NCI-H1436 (cell line): ENCODE results near the gene RIMKLB.
"Not testable (repeated sequence)": the region's sequence is repeated elsewhere in the genome, so short reads cannot be mapped to it uniquely, and the experiment has no call there.

Experiments used
- DNase-seq: peaks from one replicate; lab custom pipeline; 2025; lab: John Stamatoyannopoulos, UW

RIMKLB gene

GRCh38 chr12:8773461-8773860 is 75.7 kb downstream of the RIMKLB start:
- DNase-seq = no peak

GRCh38 chr12:8779281-8779680 is 81.5 kb downstream of the RIMKLB start:
- DNase-seq = no peak

- no peak for DNase-seq
Observed at GRCh38 chr12:8779862-8780261, 82.1 kb downstream of the RIMKLB start.

DNA sequence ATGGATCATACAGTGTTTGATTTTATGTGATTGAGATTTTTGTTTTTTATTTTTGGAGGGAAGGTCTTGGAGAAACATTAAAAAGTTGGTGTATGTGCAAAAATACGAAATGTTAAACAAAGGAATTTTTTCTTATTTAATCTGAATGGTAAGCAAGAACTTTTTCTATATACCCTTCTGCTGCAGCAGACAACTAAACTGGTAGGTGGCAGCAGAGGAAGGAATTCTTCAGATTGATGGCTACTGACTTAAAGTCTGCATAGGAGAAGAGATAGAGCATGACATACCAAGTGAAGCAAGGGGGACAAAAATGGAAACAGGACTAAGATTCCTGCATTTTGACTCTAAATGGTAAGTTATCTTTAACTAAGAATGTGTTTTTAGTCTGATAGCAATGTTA is 82.6 kb downstream of the RIMKLB start:
- no peak for DNase-seq

GRCh38 chr12:8781381-8782127 is 83.8 kb downstream of the RIMKLB start:
- no peak for DNase-seq

DNA sequence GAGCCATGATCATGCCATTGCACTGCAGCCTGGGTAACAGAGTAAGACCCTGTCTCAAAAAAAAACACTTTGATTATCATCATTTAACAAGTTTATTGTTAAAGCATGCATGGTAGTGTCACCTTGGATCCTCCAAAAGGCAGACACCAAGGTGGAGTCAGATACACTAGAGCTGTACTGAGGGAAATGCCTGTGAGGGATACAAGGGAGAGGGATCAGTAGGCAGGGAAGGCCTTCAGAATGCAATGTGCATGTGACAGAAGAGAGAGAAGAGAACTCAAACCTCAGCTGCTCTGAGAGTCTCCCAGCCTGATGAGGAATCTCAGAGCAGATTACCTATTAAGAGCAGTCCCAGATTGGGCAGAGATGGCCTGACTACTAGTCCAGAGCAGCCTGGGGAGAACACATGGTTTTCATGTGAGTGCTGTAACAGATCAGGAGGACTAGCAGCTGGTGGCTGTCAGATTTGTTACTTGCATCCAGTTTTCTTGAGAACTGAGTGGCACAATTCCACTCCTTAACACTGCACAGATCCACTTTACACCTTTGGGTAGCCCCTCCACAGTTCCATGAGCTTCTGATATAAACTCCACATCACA is 86.6 kb downstream of the RIMKLB start:
- no peak for DNase-seq

- no peak for DNase-seq
Observed at GRCh38 chr12:8785499-8785898, 87.7 kb downstream of the RIMKLB start.

GRCh38 chr12:8787206-8787605 is 89.4 kb downstream of the RIMKLB start:
- DNase-seq = not testable (repeated sequence)

GRCh38 chr12:8788706-8789105 is 90.9 kb downstream of the RIMKLB start:
- not testable (repeated sequence) for DNase-seq

GRCh38 chr12:8789341-8790013 is 91.7 kb downstream of the RIMKLB start:
- not testable (repeated sequence) for DNase-seq

- DNase-seq = not testable (repeated sequence)
Observed at GRCh38 chr12:8793226-8793625, 95.4 kb downstream of the RIMKLB start.

DNA sequence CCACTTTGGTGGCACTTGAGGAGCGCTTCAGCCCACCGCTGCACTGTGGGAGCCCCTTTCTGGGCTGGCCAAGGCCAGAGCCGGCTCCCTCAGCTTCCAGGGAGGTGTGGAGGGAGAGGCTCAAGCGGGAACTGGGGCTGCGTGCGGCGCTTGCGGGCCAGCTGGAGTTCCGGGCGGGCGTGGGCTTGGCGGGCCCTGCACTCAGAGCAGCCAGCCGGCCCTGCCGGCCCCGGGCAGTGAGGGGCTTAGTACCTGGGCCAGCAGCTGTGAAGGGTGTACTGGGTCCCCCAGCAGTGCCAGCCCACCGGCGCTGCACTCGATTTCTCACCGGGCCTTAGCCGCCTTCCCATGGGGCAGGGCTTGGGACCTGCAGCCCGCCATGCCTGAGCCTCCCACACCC is 96.8 kb downstream of the RIMKLB start:
- DNase-seq = not testable (repeated sequence)

GRCh38 chr12:8796831-8797626 is 99.2 kb downstream of the RIMKLB start:
- no peak for DNase-seq

DNA sequence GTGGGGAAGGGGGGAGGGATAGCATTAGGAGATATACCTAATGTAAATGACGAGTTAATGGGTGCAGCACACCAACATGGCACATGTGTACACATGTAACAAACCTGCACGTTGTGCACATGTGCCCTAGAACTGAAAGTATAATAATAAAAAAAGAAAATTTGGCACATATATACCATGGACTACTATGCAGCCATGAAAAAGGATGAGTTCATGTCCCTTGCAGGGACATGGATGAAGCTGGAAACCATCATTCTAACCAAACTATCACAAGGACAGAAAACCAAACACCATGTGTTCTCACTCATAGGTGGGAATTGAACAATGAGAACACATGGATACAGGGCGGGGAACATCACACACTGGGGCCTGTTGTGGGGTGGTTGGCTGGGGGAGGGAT is 103.4 kb downstream of the RIMKLB start:
- not testable (repeated sequence) for DNase-seq

- not testable (repeated sequence) for DNase-seq
Observed at GRCh38 chr12:8804833-8805232, 107.0 kb downstream of the RIMKLB start.

GRCh38 chr12:8805487-8805886 is 107.7 kb downstream of the RIMKLB start:
- not testable (repeated sequence) for DNase-seq

DNA sequence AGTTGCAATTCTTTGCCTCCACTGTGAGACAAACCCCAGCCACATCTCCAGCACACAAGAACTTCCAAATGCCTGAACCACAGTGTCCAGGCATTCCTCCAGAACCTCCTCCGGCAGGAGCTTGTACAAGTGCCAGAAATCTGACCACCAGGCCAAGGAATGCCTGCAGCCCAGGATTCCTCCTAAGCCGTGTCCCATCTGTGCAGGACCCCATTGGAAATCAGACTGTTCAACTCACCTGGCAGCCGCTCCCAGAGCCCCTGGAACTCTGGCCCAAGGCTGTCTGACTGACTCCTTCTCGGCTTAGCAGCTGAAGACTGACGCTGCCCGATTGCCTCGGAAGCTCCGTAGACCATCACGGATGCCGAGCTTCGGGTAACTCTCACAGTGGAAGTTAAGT is 109.3 kb downstream of the RIMKLB start:
- DNase-seq = not testable (repeated sequence)

- DNase-seq = not testable (repeated sequence)
Observed at GRCh38 chr12:8810112-8810511, 112.3 kb downstream of the RIMKLB start.

DNA sequence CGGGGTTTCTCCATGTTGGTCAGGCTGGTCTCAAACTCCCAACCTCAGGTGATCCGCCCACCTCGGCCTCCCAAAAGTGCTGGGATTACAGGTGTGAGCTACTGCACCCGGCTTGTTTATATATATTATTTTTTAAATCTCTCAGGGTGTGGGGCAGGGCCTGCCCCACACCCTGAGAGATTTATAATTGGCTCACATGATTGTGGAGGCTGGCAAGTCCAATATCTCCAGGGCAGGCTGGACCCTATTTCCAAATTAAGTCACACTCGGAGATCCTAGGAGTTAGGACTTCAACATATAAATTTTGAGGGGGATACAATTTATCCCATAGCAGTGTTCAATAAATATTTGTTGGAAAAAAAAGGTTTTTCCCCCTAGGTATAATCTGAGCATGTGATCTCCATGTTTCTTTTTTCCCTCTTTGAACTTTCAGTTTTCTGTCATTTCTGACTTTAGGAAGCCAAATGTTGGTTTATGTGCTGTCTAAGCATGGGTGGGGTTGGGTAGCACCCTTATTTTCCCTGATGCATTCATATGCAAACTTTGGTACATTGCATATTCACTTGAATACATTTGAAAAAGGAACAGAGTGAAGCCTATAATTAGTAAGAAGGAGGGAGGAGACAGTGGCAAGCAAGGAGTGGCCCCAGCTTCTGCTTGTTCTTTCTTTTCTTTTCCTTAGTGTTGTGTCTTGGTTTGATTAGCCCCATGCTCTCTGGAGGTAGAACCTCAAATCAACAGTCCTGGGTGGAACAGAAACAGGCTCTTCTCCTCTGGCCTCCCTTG is 116.0 kb downstream of the RIMKLB start:
- no peak for DNase-seq

DNA sequence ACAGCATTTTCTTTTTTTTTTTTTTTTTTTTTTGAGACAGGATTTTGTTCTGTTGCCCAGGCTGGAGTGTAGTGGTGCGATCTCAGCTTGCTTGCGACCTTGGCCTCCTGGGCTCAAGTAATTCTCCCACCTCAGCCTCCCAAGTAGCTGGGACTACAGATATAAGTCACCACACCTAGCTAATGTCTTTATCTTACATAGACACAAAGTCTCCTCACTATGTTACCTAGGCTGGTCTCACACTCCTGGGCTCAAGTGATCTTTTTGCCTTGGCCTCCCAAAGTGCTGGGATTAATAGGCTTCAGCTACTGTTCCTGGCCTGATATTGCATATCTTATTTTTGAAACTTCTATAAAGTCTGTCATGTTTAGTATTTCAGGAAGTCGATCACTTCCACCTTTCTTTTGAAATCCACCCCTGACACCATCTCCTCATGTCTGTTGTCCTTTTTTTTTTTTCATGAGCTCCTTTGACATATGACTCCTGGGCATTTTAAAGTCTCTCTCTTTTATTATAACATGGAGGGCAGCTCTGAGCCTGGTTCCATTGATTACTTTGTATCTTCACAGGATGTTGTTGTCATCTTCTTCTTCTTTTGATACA is 118.8 kb downstream of the RIMKLB start:
- no peak for DNase-seq

GRCh38 chr12:8817856-8818255 is 120.1 kb downstream of the RIMKLB start:
- DNase-seq = no peak
